ENCODE measurements around the gene GPBAR1.
A peak's percentile ranks its signal among the peaks of the same experiment; 100 is the strongest.

GPBAR1 gene

DNA sequence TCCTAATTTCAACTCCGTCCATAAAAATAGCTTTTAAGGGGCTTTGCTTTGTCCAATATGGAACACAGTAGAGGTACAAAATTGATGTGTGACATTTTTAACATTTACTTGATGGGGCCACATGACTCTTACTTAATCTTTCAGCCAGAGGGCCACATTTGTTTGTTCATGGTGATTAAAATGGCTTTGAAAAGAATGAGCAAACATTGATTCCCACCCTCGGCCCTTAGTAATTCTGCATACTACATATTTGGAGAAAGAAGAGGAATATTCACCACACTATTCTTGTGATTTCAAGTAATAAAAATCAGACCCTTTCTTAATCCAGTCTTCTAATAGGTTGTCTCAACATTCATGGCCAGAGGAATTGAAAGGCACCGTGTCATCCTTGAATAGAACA lies 26.3 kb upstream of the GPBAR1 start:
- no peak overlapping the region for H3K27ac ChIP-seq (replicated peaks)
- no peaks in the 10 kb centered on the region for H3K27me3 ChIP-seq (ENCODE audit: insufficient read depth, poor library complexity, severe bottlenecking)
- TF ChIP-seq, protein P1, sequence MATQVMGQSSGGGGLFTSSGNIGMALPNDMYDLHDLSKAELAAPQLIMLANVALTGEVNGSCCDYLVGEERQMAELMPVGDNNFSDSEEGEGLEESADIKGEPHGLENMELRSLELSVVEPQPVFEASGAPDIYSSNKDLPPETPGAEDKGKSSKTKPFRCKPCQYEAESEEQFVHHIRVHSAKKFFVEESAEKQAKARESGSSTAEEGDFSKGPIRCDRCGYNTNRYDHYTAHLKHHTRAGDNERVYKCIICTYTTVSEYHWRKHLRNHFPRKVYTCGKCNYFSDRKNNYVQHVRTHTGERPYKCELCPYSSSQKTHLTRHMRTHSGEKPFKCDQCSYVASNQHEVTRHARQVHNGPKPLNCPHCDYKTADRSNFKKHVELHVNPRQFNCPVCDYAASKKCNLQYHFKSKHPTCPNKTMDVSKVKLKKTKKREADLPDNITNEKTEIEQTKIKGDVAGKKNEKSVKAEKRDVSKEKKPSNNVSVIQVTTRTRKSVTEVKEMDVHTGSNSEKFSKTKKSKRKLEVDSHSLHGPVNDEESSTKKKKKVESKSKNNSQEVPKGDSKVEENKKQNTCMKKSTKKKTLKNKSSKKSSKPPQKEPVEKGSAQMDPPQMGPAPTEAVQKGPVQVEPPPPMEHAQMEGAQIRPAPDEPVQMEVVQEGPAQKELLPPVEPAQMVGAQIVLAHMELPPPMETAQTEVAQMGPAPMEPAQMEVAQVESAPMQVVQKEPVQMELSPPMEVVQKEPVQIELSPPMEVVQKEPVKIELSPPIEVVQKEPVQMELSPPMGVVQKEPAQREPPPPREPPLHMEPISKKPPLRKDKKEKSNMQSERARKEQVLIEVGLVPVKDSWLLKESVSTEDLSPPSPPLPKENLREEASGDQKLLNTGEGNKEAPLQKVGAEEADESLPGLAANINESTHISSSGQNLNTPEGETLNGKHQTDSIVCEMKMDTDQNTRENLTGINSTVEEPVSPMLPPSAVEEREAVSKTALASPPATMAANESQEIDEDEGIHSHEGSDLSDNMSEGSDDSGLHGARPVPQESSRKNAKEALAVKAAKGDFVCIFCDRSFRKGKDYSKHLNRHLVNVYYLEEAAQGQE (IDR thresholded peaks at IDR 0.05; ENCODE audit: insufficient replicate concordance, low read depth), result no peak
- TF ChIP-seq GABPA (IDR thresholded peaks at IDR 0.05; ENCODE audit: low read depth), result no peak
- no peak for TF ChIP-seq POLR2AphosphoS5 (IDR thresholded peaks at IDR 0.05; ENCODE audit: low read depth)
- TF ChIP-seq CTCF (IDR thresholded peaks at IDR 0.05; ENCODE audit: insufficient read depth, low read length), result no peak
- TF ChIP-seq SPI1 (IDR thresholded peaks at IDR 0.05; ENCODE audit: borderline replicate concordance, low read depth), result no peak
- DNase-seq (ENCODE audit: low read depth in 1 of 2, low spot score in 1 of 2), result no peak
- no peak overlapping the region for H3K4me3 ChIP-seq (replicated peaks; ENCODE audit: insufficient read depth, low read length)

- no peak for TF ChIP-seq SPI1 (IDR thresholded peaks at IDR 0.05; ENCODE audit: borderline replicate concordance, low read depth)
- TF ChIP-seq GABPA (IDR thresholded peaks at IDR 0.05; ENCODE audit: low read depth), result no peak
- TF ChIP-seq, protein P1 (IDR thresholded peaks at IDR 0.05; ENCODE audit: insufficient replicate concordance, low read depth), result no peak
- no peak for TF ChIP-seq POLR2AphosphoS5 (IDR thresholded peaks at IDR 0.05; ENCODE audit: low read depth)
- TF ChIP-seq CTCF (IDR thresholded peaks at IDR 0.05; ENCODE audit: insufficient read depth, low read length), result no peak
- Histone ChIP-seq H3K27ac (replicated peaks) (0 out of 2 replicates have a peak overlapping the region, but pooled peaks have one; percentile 2), H3K27me3 (ENCODE audit: insufficient read depth, poor library complexity, severe bottlenecking) (no peaks in the 10 kb centered on the region), H3K4me3 (replicated peaks; ENCODE audit: insufficient read depth, low read length) (no peak overlapping the region)
- DNase-seq (ENCODE audit: low read depth in 1 of 2, low spot score in 1 of 2), result no peak
Measured at GRCh38 chr2:218235017-218235416, 25.8 kb upstream of the GPBAR1 start.

DNA sequence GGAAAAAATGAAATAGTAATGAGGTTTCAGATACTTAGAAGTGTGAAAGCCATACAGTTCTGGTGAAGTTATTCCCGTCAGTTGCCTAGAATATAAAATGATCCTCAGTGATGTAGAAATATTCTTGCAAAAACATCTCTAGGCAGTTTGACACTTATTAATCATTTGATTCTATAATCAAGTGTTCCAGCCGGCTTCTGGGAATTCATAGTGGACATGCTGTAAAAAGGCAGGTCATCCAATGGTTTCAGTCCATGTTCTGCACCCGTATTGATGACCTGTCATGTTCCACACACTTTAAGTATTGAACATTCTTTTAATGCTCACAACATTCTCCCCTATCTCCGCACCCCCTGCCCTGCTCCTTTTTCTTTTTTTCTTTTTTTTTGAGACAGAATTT lies 24.0 kb upstream of the GPBAR1 start:
- TF ChIP-seq SPI1 (IDR thresholded peaks at IDR 0.05; ENCODE audit: borderline replicate concordance, low read depth) (no peak), POLR2AphosphoS5 (IDR thresholded peaks at IDR 0.05; ENCODE audit: low read depth) (no peak), CTCF (IDR thresholded peaks at IDR 0.05; ENCODE audit: insufficient read depth, low read length) (no peak), GABPA (IDR thresholded peaks at IDR 0.05; ENCODE audit: low read depth) (no peak)
- TF ChIP-seq, protein P1 (IDR thresholded peaks at IDR 0.05; ENCODE audit: insufficient replicate concordance, low read depth), result no peak
- H3K4me3 ChIP-seq (replicated peaks; ENCODE audit: insufficient read depth, low read length), result no peak overlapping the region
- no peaks in the 10 kb centered on the region for H3K27me3 ChIP-seq (ENCODE audit: insufficient read depth, poor library complexity, severe bottlenecking)

More for the DNA sequence above, 24.0 kb upstream of the GPBAR1 start:
- no peak for DNase-seq (ENCODE audit: low read depth in 1 of 2, low spot score in 1 of 2)
- no peak overlapping the region for H3K27ac ChIP-seq (replicated peaks)

Measured in HL-60 (cell line).